Ureter (tissue), 1 donor: ENCODE data around the gene CACNA1C. TPM values are rescaled to one million over a fixed set of nuclear protein-coding genes. Genes with fewer than 3 reads are reported as not detected.

Experiments
- DNase-seq: peaks from one replicate; pipeline ENCODE4 v3.0.0-alpha.2; 2020; ENCODE audit warnings: low spot score
- total RNA-seq: library from RNA; stranded (reverse); gene quantifications from one replicate; pipeline ENCODE4 v1.2.4, GENCODE V29; 2023
- donor health status: DM: yes; HTN: yes; CAD: no.

CACNA1C gene
- total RNA-seq, 1 donor from 2014 or later = 30.1 TPM

- DNase-seq = no peak
Measured at GRCh38 chr12:2171672-2172426, 119.1 kb downstream of the CACNA1C start.

GRCh38 chr12:2172491-2173214 is 119.9 kb downstream of the CACNA1C start:
- DNase-seq = no peak

GRCh38 chr12:2173971-2174370 is 121.2 kb downstream of the CACNA1C start:
- DNase-seq = no peak

DNA sequence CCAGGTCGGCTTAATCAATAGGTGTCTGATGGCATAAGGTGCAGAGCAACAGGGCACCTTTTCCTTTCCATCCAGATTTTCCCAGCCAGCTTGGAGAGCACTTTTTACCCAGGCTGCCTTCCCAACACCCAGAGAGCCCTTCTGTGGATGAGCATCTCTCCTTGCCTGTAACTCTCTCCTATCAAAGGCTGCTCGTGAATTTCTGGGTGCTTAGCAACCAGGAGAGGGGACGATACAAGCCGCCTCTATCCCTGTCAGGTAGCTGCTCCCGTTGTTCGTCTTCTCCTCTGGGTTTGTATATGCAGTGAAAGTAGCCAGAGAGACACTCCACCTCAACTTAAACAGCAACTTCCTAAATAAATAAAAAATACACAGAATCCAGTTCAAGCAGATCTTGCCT is 124.2 kb downstream of the CACNA1C start:
- DNase-seq = no peak

DNA sequence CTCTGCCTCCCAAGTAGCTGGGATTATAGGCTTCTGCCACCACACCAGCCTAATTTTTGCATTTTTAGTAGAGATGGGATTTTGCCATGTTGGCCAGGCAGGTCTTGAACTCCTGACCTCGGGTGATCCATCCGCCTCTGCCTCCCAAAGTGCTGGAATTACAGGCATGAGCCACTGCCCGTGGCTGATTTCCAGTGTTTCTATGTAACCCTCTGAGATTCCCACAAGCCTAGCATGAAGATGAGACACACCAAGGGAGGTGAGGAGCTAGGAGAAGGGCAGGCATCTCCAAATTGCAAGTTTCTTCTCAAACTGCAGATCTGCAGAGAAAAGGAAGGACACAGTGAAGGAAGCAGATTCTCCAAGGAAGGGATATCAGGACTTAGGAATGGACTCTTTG is 125.0 kb downstream of the CACNA1C start:
- DNase-seq = no peak

DNA sequence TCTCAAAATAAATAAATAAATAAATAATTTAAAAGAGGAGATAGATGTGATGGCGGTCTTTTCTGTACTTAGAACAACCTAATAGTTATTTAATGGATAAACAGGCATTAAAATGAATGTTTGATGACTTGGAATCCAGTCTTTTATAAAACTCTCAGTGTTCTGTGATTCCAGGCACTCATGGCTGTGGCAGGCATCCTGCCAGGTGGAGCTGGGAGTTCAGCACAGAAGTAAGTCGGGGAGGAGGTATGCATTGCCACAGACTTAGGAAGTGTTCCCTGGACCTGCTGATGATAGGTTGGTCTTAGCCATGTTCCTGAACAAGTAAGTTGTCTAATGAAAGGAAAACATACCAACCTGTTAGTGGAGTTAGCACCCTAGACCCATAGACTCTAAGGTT is 126.3 kb downstream of the CACNA1C start:
- DNase-seq = no peak

DNA sequence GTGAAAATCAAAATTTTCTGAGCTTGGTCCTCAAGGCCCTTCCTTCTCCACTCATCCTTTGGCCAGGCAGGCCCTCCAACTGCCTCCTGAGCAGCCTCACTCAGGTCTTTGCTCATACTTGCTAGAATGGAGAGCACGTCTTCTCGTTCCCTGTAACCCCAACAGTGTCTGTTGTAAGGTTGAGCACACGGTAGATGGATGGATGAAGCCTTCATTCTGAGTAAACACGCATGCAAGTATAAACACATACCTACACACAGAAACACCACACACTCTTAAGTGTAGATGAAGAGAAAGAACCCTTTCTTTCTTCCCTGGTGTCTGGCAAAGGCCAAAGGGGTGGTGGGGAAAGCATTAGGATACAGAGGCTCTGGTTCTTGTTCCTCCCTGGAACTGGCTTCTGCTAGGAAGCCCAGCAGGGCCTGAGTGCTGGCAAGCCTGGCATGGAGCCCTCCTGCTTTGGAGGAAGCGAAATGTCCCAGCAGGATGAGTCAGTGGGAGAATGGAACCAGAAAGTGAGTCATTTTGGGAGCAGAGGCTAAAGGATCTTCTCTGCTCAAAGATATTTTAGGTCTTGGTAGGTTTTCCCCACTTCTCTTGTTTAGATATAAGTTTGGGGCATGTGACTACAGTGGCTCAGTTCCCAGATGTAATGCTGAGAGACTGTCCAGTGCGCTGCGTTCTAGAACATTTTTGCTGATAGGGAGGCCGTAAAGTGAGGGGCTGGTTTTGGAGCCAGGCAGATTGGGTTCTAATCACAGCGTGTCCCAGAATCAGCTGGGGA is 127.4 kb downstream of the CACNA1C start:
- peak; percentile 64 for DNase-seq

GRCh38 chr12:2180737-2181082 is 127.9 kb downstream of the CACNA1C start:
- no peak for DNase-seq

DNA sequence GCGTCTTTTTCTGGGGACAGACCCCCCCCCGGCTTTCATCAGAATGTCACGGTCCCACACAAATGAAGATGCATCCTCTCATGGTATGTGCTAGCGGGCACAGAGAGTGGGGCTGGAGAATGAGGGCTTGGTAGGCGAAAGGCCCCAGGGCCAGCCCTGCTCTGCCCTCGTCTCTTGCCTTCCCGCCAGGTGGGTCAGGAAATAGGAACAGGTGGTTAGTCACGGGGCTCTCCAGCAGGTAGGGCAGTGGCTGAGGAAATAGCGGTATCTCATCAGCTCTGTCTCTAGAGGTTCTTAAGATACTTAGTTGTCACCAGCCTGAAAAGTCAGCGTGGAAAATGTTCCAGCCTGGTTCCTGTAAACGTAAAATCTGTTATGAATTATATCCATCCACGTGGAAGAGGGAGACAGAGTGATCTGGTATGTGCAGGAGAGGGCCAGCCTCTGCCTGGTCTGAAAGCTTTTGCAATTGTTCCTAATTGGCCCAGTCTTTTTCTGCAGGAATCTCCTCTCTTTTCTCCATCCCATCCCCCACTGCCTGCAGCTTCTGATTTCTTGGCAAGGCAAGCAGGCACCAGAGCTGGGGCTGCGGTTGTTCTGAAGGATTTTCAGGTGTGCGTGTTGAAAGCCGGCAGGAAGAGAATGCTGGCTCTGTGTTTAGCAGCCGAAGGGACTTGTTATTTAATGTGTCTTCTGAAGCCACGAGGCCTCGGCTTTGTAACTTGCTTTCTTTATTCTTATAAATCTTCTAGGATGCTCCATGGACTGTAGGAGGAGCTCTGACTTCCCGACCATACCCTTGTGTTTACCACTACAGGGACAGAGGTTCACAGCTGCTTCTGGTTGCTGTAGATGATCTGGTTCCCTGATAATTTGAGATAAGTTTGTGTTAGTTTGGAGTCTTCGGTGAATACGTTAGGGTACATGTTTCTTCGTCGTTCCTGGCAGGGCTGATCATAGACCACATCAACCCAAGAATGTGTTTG is 131.1 kb downstream of the CACNA1C start:
- no peak for DNase-seq

DNA sequence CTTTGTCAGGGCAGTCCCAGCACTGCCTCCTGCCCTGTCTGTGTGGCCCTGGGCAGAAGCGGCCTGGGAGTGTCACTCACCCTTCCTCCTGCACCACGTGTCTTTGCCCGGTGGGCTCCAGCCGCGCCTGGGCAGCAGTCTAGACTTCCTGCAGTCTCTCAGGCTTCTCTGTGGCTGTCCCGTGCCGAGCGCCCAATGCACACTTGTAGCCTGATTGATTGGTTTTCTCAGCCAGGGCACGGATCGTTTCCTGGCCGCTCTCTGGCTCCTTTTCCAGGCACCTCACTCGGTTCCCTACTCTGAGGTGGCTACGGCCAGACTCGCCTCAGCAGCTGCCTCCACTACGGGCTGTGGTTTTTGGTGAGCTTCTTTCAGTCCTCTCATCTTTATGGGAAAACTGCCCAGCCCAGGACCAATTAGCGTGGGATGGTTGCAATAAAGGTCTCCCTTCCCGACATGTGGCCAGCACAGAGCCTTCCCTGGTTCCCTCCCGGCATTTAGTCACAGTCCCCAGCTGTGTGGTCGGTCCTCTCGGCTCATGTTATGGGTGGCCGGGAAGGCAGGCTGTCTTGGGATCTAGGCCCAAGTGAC is 133.1 kb downstream of the CACNA1C start:
- no peak for DNase-seq

- no peak for DNase-seq
Measured at GRCh38 chr12:2187195-2187945, 134.6 kb downstream of the CACNA1C start.

DNA sequence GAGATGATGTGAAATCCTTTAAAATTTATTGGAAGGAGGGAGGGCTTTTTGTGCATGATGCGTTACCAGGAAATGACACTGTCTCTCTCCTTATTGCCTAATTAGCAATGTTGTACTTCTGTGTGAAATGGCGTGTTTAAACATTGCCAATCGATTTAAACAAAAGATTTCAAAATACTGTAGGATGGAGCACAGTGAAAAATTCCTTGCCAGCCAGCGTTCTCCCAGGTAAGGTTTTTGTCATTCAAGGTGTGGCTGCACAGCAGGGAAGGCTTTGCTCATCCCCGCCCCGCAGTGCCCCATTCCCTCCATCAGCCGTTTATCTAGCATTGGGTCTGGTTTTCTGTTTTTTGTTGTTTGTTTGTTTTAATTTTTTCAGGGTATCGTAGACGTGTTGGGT is 137.3 kb downstream of the CACNA1C start:
- DNase-seq = no peak

DNA sequence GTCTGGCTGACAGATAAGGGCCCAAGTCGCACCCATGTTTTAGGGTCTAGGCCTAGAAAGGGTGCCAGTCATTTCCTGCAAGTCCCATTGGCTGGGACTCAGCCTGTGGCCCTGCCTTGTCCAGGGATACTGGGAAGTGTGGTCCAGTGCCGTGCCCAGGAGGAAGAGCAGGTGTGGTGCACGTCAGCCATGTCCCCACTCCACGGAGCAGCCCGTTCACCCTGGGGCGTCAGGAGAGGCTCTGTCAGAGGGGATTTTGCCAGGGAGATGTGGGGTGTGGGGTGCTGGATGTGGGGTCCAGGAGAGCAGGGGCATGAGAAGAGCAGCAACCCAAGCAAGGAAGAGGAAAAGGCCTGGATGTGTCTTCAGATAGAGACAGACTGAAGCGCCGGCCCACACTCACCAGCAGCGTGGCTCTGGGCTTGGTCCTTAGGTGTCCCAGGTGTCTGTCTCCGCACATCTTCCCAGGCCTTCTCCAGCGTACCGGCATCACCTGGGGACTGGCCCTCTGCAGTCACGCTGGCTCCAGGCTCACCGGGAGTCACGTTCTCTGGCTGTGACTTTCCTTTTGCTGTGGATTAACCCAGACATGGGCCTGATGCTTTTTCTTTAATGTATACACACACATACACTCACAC is 138.2 kb downstream of the CACNA1C start:
- DNase-seq = no peak

DNA sequence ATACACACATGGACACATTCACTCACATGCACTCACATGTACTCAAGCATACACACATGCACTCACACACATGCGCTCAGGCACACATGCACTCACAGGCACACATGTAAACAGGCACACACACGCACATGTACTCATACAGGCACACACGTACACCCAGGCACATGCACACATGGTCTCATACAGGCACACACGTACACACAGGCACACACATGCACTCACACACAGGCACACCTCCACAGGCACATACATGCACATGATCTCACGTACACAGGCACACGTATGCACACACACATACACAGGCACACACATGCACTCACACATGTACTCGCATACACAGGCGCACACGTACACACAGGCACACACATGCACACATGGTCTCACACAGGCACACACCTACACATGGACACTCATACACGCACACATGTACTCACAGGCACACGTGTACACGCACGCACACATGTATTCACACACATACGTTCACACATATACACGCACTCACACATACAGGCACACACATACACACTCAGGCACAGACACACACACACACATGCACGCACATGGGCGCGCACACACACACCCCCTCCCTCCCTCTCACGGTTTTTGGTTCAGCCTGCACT is 138.9 kb downstream of the CACNA1C start:
- DNase-seq = no peak

DNA sequence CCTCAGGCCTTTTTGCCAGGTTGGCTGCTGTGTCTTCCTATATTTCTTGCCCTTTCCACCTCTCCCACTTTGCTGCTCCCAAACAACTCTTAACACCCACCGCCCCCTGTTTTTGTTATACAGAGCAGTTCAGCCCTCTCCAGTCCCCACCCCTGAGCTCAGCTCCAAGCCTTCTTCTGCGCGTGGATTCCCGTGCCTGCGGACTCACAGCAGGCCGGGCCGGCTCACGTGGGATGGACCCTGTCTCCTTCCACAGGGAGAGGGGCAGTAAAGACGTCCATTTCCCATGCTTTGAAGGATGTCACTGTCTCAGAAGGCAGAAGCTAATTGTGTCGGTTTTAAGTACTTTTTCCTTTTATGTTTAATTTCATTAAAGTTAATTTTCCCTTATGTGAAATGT is 139.4 kb downstream of the CACNA1C start:
- DNase-seq = no peak

GRCh38 chr12:2194060-2194459 is 141.3 kb downstream of the CACNA1C start:
- DNase-seq = no peak

GRCh38 chr12:2194571-2194970 is 141.8 kb downstream of the CACNA1C start:
- no peak for DNase-seq

DNA sequence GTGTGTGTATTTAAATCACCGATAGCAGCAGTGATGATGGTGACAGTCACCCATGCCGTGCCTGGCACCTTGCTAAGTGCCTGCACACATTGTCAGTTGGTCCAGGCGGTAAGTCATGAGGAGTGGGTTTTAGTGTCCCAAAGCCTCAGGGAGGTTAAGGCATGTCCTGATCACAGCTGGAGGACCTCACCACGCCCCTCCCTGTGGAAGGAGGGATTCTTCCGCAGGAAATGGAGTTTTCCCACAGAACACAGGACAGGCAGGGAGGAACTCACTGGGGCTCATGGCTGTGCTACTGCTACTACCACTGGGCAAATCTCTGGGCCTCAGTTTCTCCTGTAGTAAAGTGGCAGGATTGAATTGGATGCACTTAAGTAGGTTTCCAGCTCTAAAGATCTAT is 142.3 kb downstream of the CACNA1C start:
- DNase-seq = no peak

GRCh38 chr12:2198005-2198501 is 145.3 kb downstream of the CACNA1C start:
- no peak for DNase-seq
